Osteoblast (primary cell): ENCODE results near the gene TSR2. TPM values are rescaled to one million over a fixed set of nuclear protein-coding genes. Genes with fewer than 3 reads are reported as not detected.

Source experiments
- DNase-seq: peaks from one replicate; pipeline ENCODE4 v3.0.0; 2011; ENCODE audit warnings: low spot score, mixed read lengths; ENCODE audit not compliant: insufficient read length; ENCODE audit errors: missing footprints
- H2AFZ ChIP-seq: 2 replicates; pipeline ENCODE4 v1.6.0; 2011; ENCODE audit warnings: mild to moderate bottlenecking, low read length
- H3K27ac ChIP-seq: 2 replicates; pipeline ENCODE4 v1.5.1; 2011; ENCODE audit warnings: mild to moderate bottlenecking, low read depth, low read length, moderate library complexity
- H3K27me3 ChIP-seq: 2 replicates; pipeline ENCODE4 v1.6.0; 2012; ENCODE audit warnings: mild to moderate bottlenecking, control low read depth, inconsistent platforms, low read length, moderate library complexity; ENCODE audit not compliant: insufficient read depth
- H3K36me3 ChIP-seq: 2 replicates; pipeline ENCODE4 v1.5.1; 2011; ENCODE audit warnings: mild to moderate bottlenecking, low read length, control low read depth, moderate library complexity; ENCODE audit not compliant: insufficient read depth
- H3K4me1 ChIP-seq: 2 replicates; pipeline ENCODE4 v1.5.1; 2011; ENCODE audit warnings: mild to moderate bottlenecking, low read length, control low read depth, moderate library complexity; ENCODE audit not compliant: insufficient read depth
- H3K4me2 ChIP-seq: 2 replicates; pipeline ENCODE4 v1.6.0; 2011; ENCODE audit warnings: mild to moderate bottlenecking, low read length; ENCODE audit not compliant: insufficient read depth
- H3K4me3 ChIP-seq: fragments of 200-600 bp; sonication (generic); 3 replicates; pipeline ENCODE4 v1.5.1; 2012; ENCODE audit warnings: mild to moderate bottlenecking, low read length, inconsistent platforms; ENCODE audit not compliant: insufficient read depth
- H3K79me2 ChIP-seq: 2 replicates; pipeline ENCODE4 v1.6.0; 2012; ENCODE audit warnings: mild to moderate bottlenecking, low read length, control low read depth, inconsistent platforms; ENCODE audit not compliant: insufficient read depth
- H3K9me3 ChIP-seq: 2 replicates; pipeline ENCODE4 v1.5.1; 2011; ENCODE audit warnings: low read depth, low read length, control low read depth
- H4K20me1 ChIP-seq: 2 replicates; pipeline ENCODE4 v1.6.0; 2012; ENCODE audit warnings: mild to moderate bottlenecking, low read length, control low read depth; ENCODE audit not compliant: insufficient read depth
- total RNA-seq: library from RNA; depleted of rRNA; stranded (reverse); fragments of >200 nt; gene quantifications from 2 replicates; pipeline ENCODE4 v1.2.3, GENCODE V29; 2012
- TF ChIP-seq, protein P1 (sequence below): IDR thresholded peaks from 2 replicates; pipeline ENCODE4 v1.5.1; 2011; ENCODE audit warnings: mild to moderate bottlenecking, low read depth, low read length, moderate library complexity; ENCODE audit errors: extremely low read depth

Gene TSR2, protein sequence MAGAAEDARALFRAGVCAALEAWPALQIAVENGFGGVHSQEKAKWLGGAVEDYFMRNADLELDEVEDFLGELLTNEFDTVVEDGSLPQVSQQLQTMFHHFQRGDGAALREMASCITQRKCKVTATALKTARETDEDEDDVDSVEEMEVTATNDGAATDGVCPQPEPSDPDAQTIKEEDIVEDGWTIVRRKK
- total RNA-seq: 9.0 and 10.0 TPM in 2 replicates

DNA sequence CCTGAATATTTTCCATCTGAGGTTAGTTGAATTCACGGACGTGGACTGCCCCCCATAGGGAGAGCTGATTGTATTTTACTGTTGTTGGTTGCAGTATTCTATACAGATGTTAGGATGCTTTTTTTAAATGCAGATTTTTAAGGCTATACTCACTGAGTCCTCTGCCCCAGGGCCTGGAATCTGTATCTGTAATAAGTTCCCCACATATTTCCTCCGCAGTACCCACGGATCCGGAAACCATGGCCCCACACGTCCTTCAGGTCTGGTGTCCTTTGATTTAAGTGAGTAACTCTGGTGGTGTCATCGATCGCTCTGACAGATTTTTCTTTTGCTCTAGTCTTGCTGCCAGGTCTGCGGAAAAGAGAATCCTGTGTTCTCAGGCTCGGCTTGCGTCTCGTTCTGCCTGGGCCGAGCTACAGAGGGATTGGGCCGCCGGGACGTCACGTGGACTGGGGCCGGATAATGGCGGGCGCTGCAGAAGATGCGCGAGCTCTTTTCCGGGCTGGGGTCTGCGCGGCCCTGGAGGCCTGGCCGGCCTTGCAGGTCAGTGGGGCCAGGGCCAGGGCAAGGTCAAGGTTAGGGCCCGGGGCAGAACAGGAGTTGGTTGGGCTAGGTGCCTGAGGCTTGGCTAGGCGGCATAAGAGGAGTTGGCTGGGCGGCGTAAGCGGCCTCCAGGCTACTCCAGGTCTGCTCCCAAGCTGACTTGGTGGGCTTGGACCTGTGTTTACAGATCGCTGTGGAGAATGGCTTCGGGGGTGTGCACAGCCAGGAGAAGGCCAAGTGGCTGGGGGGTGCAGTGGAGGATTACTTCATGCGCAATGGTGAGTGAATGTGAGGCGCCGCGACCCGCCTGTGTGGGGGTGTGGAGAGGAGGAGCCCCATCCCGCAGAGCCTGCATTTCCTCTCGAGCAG, at the start of gene TSR2:
TSS of gene TSR2 (plus strand) at position 445 of the 912 bp plus-strand sequence. CDS start at position 463, 18 bp downstream.
- peak within 1 kb of the TSS; percentile 82 for H3K4me2 ChIP-seq
- H4K20me1 ChIP-seq: peaks cover 3% of the 10 kb centered on the region
- no peaks in the 10 kb centered on the region for H3K27me3 ChIP-seq
- H3K9me3 ChIP-seq: no peaks in the 10 kb centered on the region
- peaks cover 10% of the 10 kb centered on the region for H3K36me3 ChIP-seq
- peak within 1 kb of the TSS; percentile 82 for H3K4me3 ChIP-seq
- H3K4me1 ChIP-seq: no peaks in the 10 kb centered on the region
- H3K27ac ChIP-seq: peak within 1 kb of the TSS; percentile 48
- TF ChIP-seq, protein P1, sequence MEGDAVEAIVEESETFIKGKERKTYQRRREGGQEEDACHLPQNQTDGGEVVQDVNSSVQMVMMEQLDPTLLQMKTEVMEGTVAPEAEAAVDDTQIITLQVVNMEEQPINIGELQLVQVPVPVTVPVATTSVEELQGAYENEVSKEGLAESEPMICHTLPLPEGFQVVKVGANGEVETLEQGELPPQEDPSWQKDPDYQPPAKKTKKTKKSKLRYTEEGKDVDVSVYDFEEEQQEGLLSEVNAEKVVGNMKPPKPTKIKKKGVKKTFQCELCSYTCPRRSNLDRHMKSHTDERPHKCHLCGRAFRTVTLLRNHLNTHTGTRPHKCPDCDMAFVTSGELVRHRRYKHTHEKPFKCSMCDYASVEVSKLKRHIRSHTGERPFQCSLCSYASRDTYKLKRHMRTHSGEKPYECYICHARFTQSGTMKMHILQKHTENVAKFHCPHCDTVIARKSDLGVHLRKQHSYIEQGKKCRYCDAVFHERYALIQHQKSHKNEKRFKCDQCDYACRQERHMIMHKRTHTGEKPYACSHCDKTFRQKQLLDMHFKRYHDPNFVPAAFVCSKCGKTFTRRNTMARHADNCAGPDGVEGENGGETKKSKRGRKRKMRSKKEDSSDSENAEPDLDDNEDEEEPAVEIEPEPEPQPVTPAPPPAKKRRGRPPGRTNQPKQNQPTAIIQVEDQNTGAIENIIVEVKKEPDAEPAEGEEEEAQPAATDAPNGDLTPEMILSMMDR: peak; percentile 31
- peak; percentile 90 for DNase-seq
- H2AFZ ChIP-seq: peak within 1 kb of the TSS; percentile 82
- peaks cover 28% of the 10 kb centered on the region for H3K79me2 ChIP-seq

DNA sequence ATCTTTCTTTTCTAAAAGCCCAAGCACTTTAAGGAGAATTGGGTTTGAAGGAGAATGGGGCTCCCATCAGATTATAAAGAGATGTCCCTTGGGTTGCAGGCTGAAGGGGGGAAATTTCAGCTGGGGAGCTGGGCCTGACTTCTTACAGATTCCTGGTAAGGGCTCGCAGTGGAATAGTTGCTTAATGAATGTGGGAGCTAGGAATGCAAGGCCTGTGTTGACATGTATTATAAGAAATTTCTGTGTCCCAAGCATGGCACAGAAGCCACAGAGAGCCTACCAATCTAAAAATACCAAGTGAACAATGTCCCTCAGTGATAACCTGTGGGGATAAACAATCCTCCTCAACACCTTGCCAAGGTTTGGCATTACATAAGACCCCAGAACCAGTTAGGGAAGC, 43.1 kb upstream of the TSR2 start:
- DNase-seq: no peak
- H3K4me1 ChIP-seq: no peaks in the 10 kb centered on the region
- no peaks in the 10 kb centered on the region for H3K79me2 ChIP-seq
- H3K9me3 ChIP-seq: no peaks in the 10 kb centered on the region
- no peaks in the 10 kb centered on the region for H4K20me1 ChIP-seq
- no peak overlapping the region for H2AFZ ChIP-seq
- TF ChIP-seq, protein P1: no peak
- H3K27me3 ChIP-seq: no peaks in the 10 kb centered on the region
- H3K4me2 ChIP-seq: no peak overlapping the region
- no peak overlapping the region for H3K27ac ChIP-seq
- no peak overlapping the region for H3K4me3 ChIP-seq
- H3K36me3 ChIP-seq: no peaks in the 10 kb centered on the region

DNA sequence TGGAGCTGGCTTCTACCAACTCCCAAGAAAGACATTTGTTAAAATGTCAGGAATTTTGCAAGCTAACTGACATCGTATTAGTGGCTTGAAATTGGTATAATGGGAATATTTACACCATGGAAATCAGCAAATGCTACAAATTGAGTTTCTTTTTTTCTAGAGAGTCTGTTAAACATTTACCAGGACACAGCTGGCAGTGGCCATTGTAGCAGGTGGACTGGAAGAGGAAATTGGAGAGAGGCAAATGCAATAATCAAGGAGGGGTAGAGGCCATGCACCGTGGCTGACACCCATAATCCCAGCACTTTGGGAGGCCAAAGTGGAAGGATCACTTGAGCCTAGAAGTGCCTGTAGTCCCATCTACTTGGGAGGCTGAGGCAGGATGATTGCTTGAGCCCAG, 32.9 kb upstream of the TSR2 start:
- H3K9me3 ChIP-seq: no peaks in the 10 kb centered on the region
- H4K20me1 ChIP-seq: no peaks in the 10 kb centered on the region
- H3K36me3 ChIP-seq: no peaks in the 10 kb centered on the region
- TF ChIP-seq, protein P1: no peak
- H3K4me2 ChIP-seq: no peak overlapping the region
- H2AFZ ChIP-seq: no peak overlapping the region
- DNase-seq: no peak
- no peak overlapping the region for H3K4me3 ChIP-seq
- no peaks in the 10 kb centered on the region for H3K27me3 ChIP-seq
- no peak overlapping the region for H3K27ac ChIP-seq
- H3K79me2 ChIP-seq: no peaks in the 10 kb centered on the region
- no peaks in the 10 kb centered on the region for H3K4me1 ChIP-seq

DNA sequence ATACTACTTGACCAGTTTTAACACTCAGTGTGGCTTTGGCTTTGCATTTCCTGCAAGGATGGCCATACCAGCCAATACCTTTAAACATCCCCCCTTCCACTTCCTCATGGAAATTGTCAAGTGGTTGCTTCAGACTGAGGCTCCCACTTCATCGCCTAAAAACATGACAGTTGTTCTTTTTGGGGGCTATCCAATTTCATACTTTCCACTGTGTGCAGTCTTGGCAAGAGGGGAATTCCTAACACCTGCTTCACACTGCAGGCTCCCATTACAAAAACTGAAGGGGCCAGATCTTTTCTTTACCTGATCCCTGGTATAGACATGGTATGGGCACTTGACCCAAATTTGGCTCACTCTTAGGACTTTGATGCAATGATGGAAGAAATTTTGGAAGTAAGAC, 28.5 kb upstream of the TSR2 start:
- Histone ChIP-seq H3K4me1 (no peaks in the 10 kb centered on the region), H3K79me2 (no peaks in the 10 kb centered on the region), H3K27ac (no peak overlapping the region), H3K36me3 (no peaks in the 10 kb centered on the region), H4K20me1 (no peaks in the 10 kb centered on the region), H3K9me3 (no peaks in the 10 kb centered on the region), H2AFZ (no peak overlapping the region), H3K27me3 (no peaks in the 10 kb centered on the region), H3K4me2 (no peak overlapping the region), H3K4me3 (no peak overlapping the region)
- DNase-seq: no peak
- TF ChIP-seq, protein P1: no peak
